Liver (tissue), 9 donors: ENCODE results near the gene ZNF296. TPM values are rescaled to one million over a fixed set of nuclear protein-coding genes. Genes with fewer than 3 reads are reported as not detected.

Experiments
- DNase-seq: peaks from one replicate; pipeline ENCODE4 v3.0.0-alpha.2; 2017; ENCODE audit warnings: low spot score
- H3K27ac ChIP-seq, 2 donors: one replicate each; pipeline ENCODE4 v1.7.0; 2013; ENCODE audit warnings: inconsistent platforms in 2 of 2, low read length in 2 of 2, control low read depth in 1 of 2, low read depth in 1 of 2, mild to moderate bottlenecking in 1 of 2
- H3K27me3 ChIP-seq, 4 donors: one replicate each; pipeline versions ENCODE4 v1.6.1 to v1.7.0; 2013; ENCODE audit warnings: low read length in 3 of 4, inconsistent platforms in 1 of 4, mild to moderate bottlenecking in 1 of 4, moderate library complexity in 1 of 4; ENCODE audit not compliant: control insufficient read depth in 4 of 4, insufficient read depth in 4 of 4
- H3K36me3 ChIP-seq, 4 donors: one replicate each; pipeline versions ENCODE4 v1.6.1 to v1.7.0; 2013; ENCODE audit warnings: low read length in 3 of 4, mild to moderate bottlenecking in 3 of 4, low read depth in 1 of 4, moderate library complexity in 1 of 4; ENCODE audit not compliant: control insufficient read depth in 4 of 4, insufficient read depth in 3 of 4
- H3K4me1 ChIP-seq, 4 donors: one replicate each; pipeline versions ENCODE4 v1.6.1 to v1.7.0; 2013; ENCODE audit warnings: low read length in 3 of 4, mild to moderate bottlenecking in 3 of 4, moderate library complexity in 1 of 4; ENCODE audit not compliant: control insufficient read depth in 4 of 4, insufficient read depth in 4 of 4
- H3K4me3 ChIP-seq, 3 donors: one replicate each; pipeline versions ENCODE4 v1.6.1 to v1.7.0; 2013; ENCODE audit warnings: low read length in 3 of 3, control low read depth in 1 of 3, low read depth in 1 of 3, mild to moderate bottlenecking in 1 of 3
- H3K9ac ChIP-seq, 2 donors: one replicate each; pipeline ENCODE4 v1.7.0; 2013; ENCODE audit warnings: low read length in 2 of 2, mild to moderate bottlenecking in 2 of 2, moderate library complexity in 2 of 2, control low read depth in 1 of 2, low read depth in 1 of 2
- H3K9me3 ChIP-seq, 4 donors: one replicate each; pipeline versions ENCODE4 v1.6.1 to v1.7.0; 2013; ENCODE audit warnings: low read length in 3 of 4; ENCODE audit not compliant: control insufficient read depth in 4 of 4
- EGR1 ChIP-seq, 2 donors: IDR thresholded peaks; 2 replicates each; pipeline ENCODE4 v1.6.1; 2016 to 2018; ENCODE audit warnings: antibody characterized with exemption in 2 of 2, low read depth in 2 of 2
- FOXA1 ChIP-seq: IDR thresholded peaks from 2 replicates; pipeline ENCODE4 v1.6.1; 2016; ENCODE audit warnings: antibody characterized with exemption
- FOXA2 ChIP-seq: IDR thresholded peaks from 2 replicates; pipeline ENCODE4 v1.6.1; 2016; ENCODE audit warnings: antibody characterized with exemption
- GABPA ChIP-seq, 2 donors: IDR thresholded peaks in 1 of 2; conservative IDR thresholded peaks in 1 of 2; 2 replicates each; pipeline ENCODE4 v1.6.1; 2016; ENCODE audit warnings: antibody characterized with exemption in 2 of 2, mild to moderate bottlenecking in 1 of 2, moderate library complexity in 1 of 2
- HNF4A ChIP-seq, 2 donors: conservative IDR thresholded peaks; 2 replicates each; pipeline ENCODE4 v1.6.1; 2016; ENCODE audit warnings: antibody characterized with exemption in 2 of 2, mild to moderate bottlenecking in 2 of 2
- HNF4G ChIP-seq: IDR thresholded peaks from 2 replicates; pipeline ENCODE4 v1.6.1; 2016; ENCODE audit warnings: antibody characterized with exemption
- JUND ChIP-seq, 2 donors: IDR thresholded peaks; 2 replicates each; pipeline ENCODE4 v1.6.1; 2016; ENCODE audit warnings: antibody characterized with exemption in 2 of 2
- NR2F2 ChIP-seq: IDR thresholded peaks from 2 replicates; pipeline ENCODE4 v1.6.1; 2016; ENCODE audit warnings: antibody characterized with exemption
- RAD21 ChIP-seq, 2 donors: IDR thresholded peaks; 2 replicates each; pipeline ENCODE4 v1.6.1; 2016; ENCODE audit warnings: antibody characterized with exemption in 2 of 2, mild to moderate bottlenecking in 2 of 2
- REST ChIP-seq: IDR thresholded peaks from 2 replicates; pipeline ENCODE4 v1.6.1; 2016; ENCODE audit warnings: antibody characterized with exemption, mild to moderate bottlenecking
- RXRA ChIP-seq, 2 donors: IDR thresholded peaks; 2 replicates each; pipeline ENCODE4 v1.6.1; 2017 to 2018; ENCODE audit warnings: antibody characterized with exemption in 2 of 2, mild to moderate bottlenecking in 1 of 2
- SP1 ChIP-seq: IDR thresholded peaks from 2 replicates; pipeline ENCODE4 v1.6.1; 2018; ENCODE audit warnings: antibody characterized with exemption, mild to moderate bottlenecking
- TAF1 ChIP-seq: conservative IDR thresholded peaks from 2 replicates; pipeline ENCODE4 v1.6.1; 2016; ENCODE audit warnings: antibody characterized with exemption, mild to moderate bottlenecking
- YY1 ChIP-seq: IDR thresholded peaks from 2 replicates; pipeline ENCODE4 v1.6.1; 2016; ENCODE audit warnings: antibody characterized with exemption, mild to moderate bottlenecking
- ZBTB33 ChIP-seq: IDR thresholded peaks from 2 replicates; pipeline ENCODE4 v1.6.1; 2016; ENCODE audit warnings: antibody characterized with exemption
- WGBS: extraction: QIAGEN DNeasy Blood & Tissue Kit; methylation state at CpG from one replicate; pipeline ENCODE4 v1.1.7; 2013; 5-methylcytosine and 5-hydroxymethylcytosine counted together
- polyA plus RNA-seq, 2 donors: library from polyadenylated mRNA; stranded (reverse) in 1 of 2; unstranded in 1 of 2; fragments of 200-250 nt in 1 of 2; fragments of >200 nt in 1 of 2; fragmentation: Nextera tagmentation in 1 of 2; extraction: Ambion mirVana in 1 of 2; gene quantifications; one replicate each; pipeline versions ENCODE4 v1.2.1 to v1.2.3, GENCODE V29; 2013 to 2015
- total RNA-seq, 2 donors: library from RNA; depleted of rRNA; stranded (reverse); fragments of >200 nt; gene quantifications; one replicate each; pipeline ENCODE4 v1.2.3, GENCODE V29; 2014
- TF ChIP-seq, protein P1 (sequence below): IDR thresholded peaks from 2 replicates; pipeline ENCODE4 v1.6.1; 2016; ENCODE audit warnings: antibody characterized with exemption
- TF ChIP-seq, protein P2 (sequence below): fragments of 150-350 bp; IDR thresholded peaks from 2 replicates; pipeline ENCODE4 v1.5.1; 2017; ENCODE audit warnings: improper control_type of control experiment, low read depth, low read length; ENCODE audit not compliant: missing input control
- TF ChIP-seq, protein P3 (sequence below): IDR thresholded peaks from 2 replicates; pipeline ENCODE4 v1.6.1; 2016; ENCODE audit warnings: antibody characterized with exemption
- donor health status: healthy.
- donor health status: healthy.
- donor health status: healthy.
- donor health status: healthy.
- donor health status: healthy.

The ZNF296 gene
- total and polyA plus RNA-seq, 4 donors = 0.16 to 0.42 (median 0.17) TPM; not detected in 1

- TF ChIP-seq, protein P1, sequence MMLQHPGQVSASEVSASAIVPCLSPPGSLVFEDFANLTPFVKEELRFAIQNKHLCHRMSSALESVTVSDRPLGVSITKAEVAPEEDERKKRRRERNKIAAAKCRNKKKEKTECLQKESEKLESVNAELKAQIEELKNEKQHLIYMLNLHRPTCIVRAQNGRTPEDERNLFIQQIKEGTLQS = no peak
- no peak for TF ChIP-seq RAD21 (IDR thresholded peaks at IDR 0.05)
- TF ChIP-seq ZBTB33 = no peak
- no peak for TF ChIP-seq RXRA (IDR thresholded peaks at IDR 0.05)
Observed at GRCh38 chr19:45096700-45097099, 20.4 kb upstream of the ZNF296 start (continued).

DNA sequence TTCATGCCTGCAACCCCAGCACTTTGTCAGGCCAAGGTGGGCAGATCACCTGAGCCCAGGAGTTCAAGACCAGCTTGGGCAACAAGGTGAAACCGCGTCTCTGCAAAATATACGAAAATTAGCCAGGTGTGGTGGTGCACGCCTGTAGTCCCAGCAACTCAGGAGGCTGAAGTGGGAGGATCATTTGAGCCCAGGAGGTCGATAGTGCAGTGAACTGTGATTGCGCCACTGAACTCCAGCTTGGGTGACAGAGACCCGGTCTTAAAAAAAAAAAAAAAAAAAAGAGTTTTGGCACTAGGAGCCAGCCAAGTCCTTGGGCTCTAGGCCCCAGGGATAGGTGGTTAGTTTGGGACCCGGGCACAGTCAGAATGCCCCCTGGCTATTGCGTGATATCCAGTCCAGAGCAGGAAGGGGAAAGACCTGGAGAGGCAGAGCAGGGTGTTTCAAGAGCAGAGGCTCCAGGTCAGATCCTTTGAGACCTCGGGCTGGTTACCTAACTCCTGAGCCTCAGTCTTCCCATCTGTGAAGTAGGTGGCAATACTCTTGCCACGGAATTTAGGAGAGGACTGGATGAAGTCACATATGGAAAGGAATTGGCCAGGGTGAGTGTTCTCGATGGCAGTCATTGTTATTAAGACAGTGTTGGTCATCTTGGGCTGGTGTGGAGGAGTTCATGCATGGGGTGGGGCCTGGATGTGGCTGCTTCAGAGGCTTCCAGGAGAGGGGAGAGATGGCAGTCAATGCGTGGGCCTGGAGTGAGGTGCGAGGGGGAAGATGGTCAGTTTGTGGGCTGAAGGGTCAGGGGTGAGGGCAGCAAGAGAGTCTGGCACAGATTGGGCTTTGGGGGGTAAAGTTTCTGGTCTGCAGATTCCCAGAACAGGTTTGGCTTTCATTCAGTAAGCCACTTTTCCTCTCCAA is 19.5 kb upstream of the ZNF296 start:
- no peaks in the 10 kb centered on the region for H3K9me3 ChIP-seq
- no peaks in the 10 kb centered on the region for H3K36me3 ChIP-seq
- no peaks in the 10 kb centered on the region for H3K27me3 ChIP-seq
- DNase-seq = no peak
- H3K4me1 ChIP-seq = peaks cover 10 to 73% (median 42%) of the 10 kb centered on the region in 4 donors
- WGBS = 84% methylated on average over 14 of the region's 14 CpGs
- H3K9ac ChIP-seq = no peak overlapping the region
- H3K4me3 ChIP-seq = no peak overlapping the region
- TF ChIP-seq REST (no peak), HNF4A (conservative IDR thresholded peaks at IDR 0.05) (no peak), GABPA (IDR thresholded peaks at IDR 0.05 in 1 of 2, conservative IDR thresholded peaks at IDR 0.05 in 1 of 2) (no peak), HNF4G (no peak), RXRA (IDR thresholded peaks at IDR 0.05) (no peak), NR2F2 (no peak), FOXA1 (no peak), SP1 (no peak), EGR1 (IDR thresholded peaks at IDR 0.05; ENCODE audit: low read depth in 2 of 2) (no peak), FOXA2 (no peak), JUND (IDR thresholded peaks at IDR 0.05) (no peak), YY1 (no peak), TAF1 (no peak), ZBTB33 (no peak), RAD21 (IDR thresholded peaks at IDR 0.05) (no peak)
- TF ChIP-seq, protein P2, sequence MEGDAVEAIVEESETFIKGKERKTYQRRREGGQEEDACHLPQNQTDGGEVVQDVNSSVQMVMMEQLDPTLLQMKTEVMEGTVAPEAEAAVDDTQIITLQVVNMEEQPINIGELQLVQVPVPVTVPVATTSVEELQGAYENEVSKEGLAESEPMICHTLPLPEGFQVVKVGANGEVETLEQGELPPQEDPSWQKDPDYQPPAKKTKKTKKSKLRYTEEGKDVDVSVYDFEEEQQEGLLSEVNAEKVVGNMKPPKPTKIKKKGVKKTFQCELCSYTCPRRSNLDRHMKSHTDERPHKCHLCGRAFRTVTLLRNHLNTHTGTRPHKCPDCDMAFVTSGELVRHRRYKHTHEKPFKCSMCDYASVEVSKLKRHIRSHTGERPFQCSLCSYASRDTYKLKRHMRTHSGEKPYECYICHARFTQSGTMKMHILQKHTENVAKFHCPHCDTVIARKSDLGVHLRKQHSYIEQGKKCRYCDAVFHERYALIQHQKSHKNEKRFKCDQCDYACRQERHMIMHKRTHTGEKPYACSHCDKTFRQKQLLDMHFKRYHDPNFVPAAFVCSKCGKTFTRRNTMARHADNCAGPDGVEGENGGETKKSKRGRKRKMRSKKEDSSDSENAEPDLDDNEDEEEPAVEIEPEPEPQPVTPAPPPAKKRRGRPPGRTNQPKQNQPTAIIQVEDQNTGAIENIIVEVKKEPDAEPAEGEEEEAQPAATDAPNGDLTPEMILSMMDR = no peak
- TF ChIP-seq, protein P3, sequence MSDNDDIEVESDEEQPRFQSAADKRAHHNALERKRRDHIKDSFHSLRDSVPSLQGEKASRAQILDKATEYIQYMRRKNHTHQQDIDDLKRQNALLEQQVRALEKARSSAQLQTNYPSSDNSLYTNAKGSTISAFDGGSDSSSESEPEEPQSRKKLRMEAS = no peak
- H3K27ac ChIP-seq = no peak overlapping the region
